GM12878 (cell line): ENCODE measurements around the gene CELSR1. TPM values are rescaled to one million over a fixed set of nuclear protein-coding genes. Genes with fewer than 3 reads are reported as not detected.

Experiments used
- ATAC-seq: fragments of 200-7000 bp; cut with Tn5 transposase; 3 replicates; pipeline ENCODE4 v1.9.1; 2020; ENCODE audit warnings: mild to moderate bottlenecking, moderate library complexity
- BruUV-seq: library from RNA; stranded (reverse); fragments of 400-500 nt; replicated peaks from 2 replicates; lab custom pipeline; 2021; lab: Mats Ljungman, UMichigan
- CTCF ChIA-PET: fragments of 300-600 bp; sonication (Branson Sonifier 250); formaldehyde crosslinking; extraction: SDS; loops from one replicate; lab custom pipeline; 2021; ENCODE audit warnings: inconsistent platforms; lab: Yijun Ruan, JAX
- POLR2A ChIA-PET: fragments of 350-600 bp; formaldehyde crosslinking; extraction: SDS; loops from one replicate; lab custom pipeline; 2021; ENCODE audit warnings: inconsistent platforms; lab: Charles Lee
- RAD21 ChIA-PET: fragments of 300-600 bp; sonication (Branson Sonifier 250); formaldehyde crosslinking; loops from one replicate; lab custom pipeline; 2023; ENCODE audit warnings: antibody characterized with exemption; ENCODE audit not compliant: unreplicated experiment; lab: Charles Lee
- SMC1A ChIA-PET: fragments of 300-600 bp; sonication (Branson Sonifier 250); formaldehyde crosslinking; loops from one replicate; lab custom pipeline; 2023; ENCODE audit not compliant: unreplicated experiment, uncharacterized antibody; lab: Charles Lee
- DNase-seq: peaks from one replicate; pipeline ENCODE4 v3.0.0-alpha.2; 2011; ENCODE audit warnings: low read depth, low spot score
- FAIRE-seq: peaks from 3 replicates; lab custom pipeline; 2011; peaks lifted over from hg19 to GRCh38; lab: Jason Lieb, UNC
- H2AFZ ChIP-seq: 2 replicates; pipeline ENCODE4 v1.6.0; 2011; ENCODE audit warnings: low read depth, low read length, control low read depth; ENCODE audit not compliant: control insufficient read depth
- H3K27ac ChIP-seq: 2 replicates; pipeline ENCODE4 v1.5.1; 2011; ENCODE audit warnings: control low read depth; ENCODE audit not compliant: control insufficient read depth, insufficient read depth
- H3K27me3 ChIP-seq, 2 experiments: replicated peaks in 1 of 2; 2 replicates each; pipeline versions ENCODE4 v1.6.0 to v1.6.1; 2011; ENCODE audit warnings: low read length in 1 of 2; ENCODE audit not compliant: control insufficient read depth in 2 of 2, insufficient read depth in 2 of 2
- H3K36me3 ChIP-seq, 2 experiments: 2 replicates each; pipeline ENCODE4 v1.5.1; 2011; ENCODE audit warnings: low read length in 1 of 2; ENCODE audit not compliant: control insufficient read depth in 2 of 2, insufficient read depth in 2 of 2
- H3K4me1 ChIP-seq: 2 replicates; pipeline ENCODE4 v1.6.1; 2011; ENCODE audit warnings: mild to moderate bottlenecking, low read length, moderate library complexity, mixed read lengths; ENCODE audit not compliant: control insufficient read depth, insufficient read depth
- H3K4me2 ChIP-seq: 2 replicates; pipeline ENCODE4 v1.6.0; 2011; ENCODE audit warnings: control low read depth; ENCODE audit not compliant: control insufficient read depth, insufficient read depth
- H3K4me3 ChIP-seq: fragments of 200-600 bp; sonication (generic); 2 replicates; pipeline ENCODE4 v1.5.1; 2016
- H3K79me2 ChIP-seq: 2 replicates; pipeline ENCODE4 v1.6.0; 2011; ENCODE audit warnings: low read length; ENCODE audit not compliant: control insufficient read depth, insufficient read depth
- H3K9ac ChIP-seq: 2 replicates; pipeline ENCODE4 v1.8.0; 2011; ENCODE audit warnings: low read length, control low read depth, mixed read lengths; ENCODE audit not compliant: control insufficient read depth, insufficient read depth
- H3K9me3 ChIP-seq: replicated peaks from 3 replicates; pipeline ENCODE4 v1.5.1; 2011; ENCODE audit warnings: mild to moderate bottlenecking, low read length; ENCODE audit not compliant: control insufficient read depth, insufficient read depth
- H4K20me1 ChIP-seq: 2 replicates; pipeline ENCODE4 v1.6.0; 2011; ENCODE audit not compliant: control insufficient read depth, insufficient read depth
- ASH2L ChIP-seq: fragments of 300-600, 200-600 bp; sonication (generic); IDR thresholded peaks from 2 replicates; pipeline ENCODE4 v1.6.1; 2017; ENCODE audit warnings: low read depth, mild to moderate bottlenecking, borderline replicate concordance
- ATF7 ChIP-seq: fragments of 450-650 bp; IDR thresholded peaks from 2 replicates; pipeline ENCODE4 v1.6.1; 2016; ENCODE audit warnings: low read depth, mild to moderate bottlenecking
- FOS ChIP-seq: IDR thresholded peaks from 3 replicates; pipeline ENCODE4 v1.6.1; 2011; ENCODE audit warnings: borderline replicate concordance; ENCODE audit not compliant: insufficient read length; ENCODE audit errors: extremely low read depth
- NR2F1 ChIP-seq: fragments of 450-650 bp; conservative IDR thresholded peaks from 2 replicates; pipeline ENCODE4 v1.6.1; 2017; ENCODE audit warnings: mild to moderate bottlenecking
- PRDM15 ChIP-seq: fragments of 450-650 bp; formaldehyde crosslinking; IDR thresholded peaks from 2 replicates; pipeline ENCODE4 v1.4.0; 2020; ENCODE audit warnings: mild to moderate bottlenecking, moderate library complexity
- RELA ChIP-seq: fragments of 450-650 bp; IDR thresholded peaks from 2 replicates; pipeline ENCODE4 v1.8.0; 2014; ENCODE audit warnings: borderline replicate concordance; ENCODE audit not compliant: partially characterized antibody
- TCF12 ChIP-seq: IDR thresholded peaks from 2 replicates; pipeline ENCODE4 v1.6.1; 2011; ENCODE audit warnings: low read depth, mild to moderate bottlenecking, low read length
- ZNF24 ChIP-seq: fragments of 450-650 bp; IDR thresholded peaks from 2 replicates; pipeline ENCODE4 v1.6.1; 2017; ENCODE audit warnings: antibody characterized with exemption, mild to moderate bottlenecking
- WGBS: methylation state at CpG from one replicate; pipeline ENCODE4 v1.1.6; 2016; ENCODE audit warnings: low lambda C conversion rate; ENCODE audit not compliant: insufficient replicate concordance, insufficient coverage; ENCODE audit errors: missing lambda C conversion rate; 5-methylcytosine and 5-hydroxymethylcytosine counted together
- in situ Hi-C: fragments of 300-500 bp; cut with MboI; formaldehyde crosslinking; loops from 9 replicates; pipeline ENCODE4 v1.14.3; 2018; ENCODE audit warnings: mixed read lengths
- intact Hi-C: fragments of 100-400 bp; cut with micrococcal nuclease; formaldehyde crosslinking; loops from one replicate; pipeline ENCODE4 v1.14.2; 2022; ENCODE audit not compliant: unreplicated experiment
- polyA plus RNA-seq, 11 experiments: library from polyadenylated mRNA; depleted of rRNA in 4 of 11; unstranded in 6 of 11; stranded (reverse) in 5 of 11; fragments of >200 nt; fragmentation: Nextera tagmentation in 4 of 11; fragmentation: Illumina TruSeq in 1 of 11; extraction: Ambion mirVana in 4 of 11; extraction: Trizol in 1 of 11; gene quantifications; 1 replicate in 1 of 11; 2 replicates in 10 of 11; pipeline versions ENCODE4 v1.2.1 to v1.2.3, GENCODE V29; 2011 to 2016; ENCODE audit warnings: inconsistent platforms in 2 of 11, missing spikeins in 2 of 11, low read depth in 1 of 11
- total RNA-seq, 4 experiments: library from RNA; depleted of rRNA in 3 of 4; stranded (reverse); fragments of >200 nt in 3 of 4; fragmentation: Illumina TruSeq in 1 of 4; extraction: Trizol in 1 of 4; gene quantifications; 2 replicates each; pipeline versions ENCODE4 v1.2.1 to v1.2.3, GENCODE V29; 2013 to 2021
- TF ChIP-seq, protein P1 (sequence below): IDR thresholded peaks from 2 replicates; pipeline ENCODE4 v1.6.1; 2012; ENCODE audit warnings: low read depth, low read length, improper control_type of control experiment
- TF ChIP-seq, protein P2 (sequence below): fragments of 450-650 bp; IDR thresholded peaks from 2 replicates; pipeline ENCODE4 v1.6.1; 2018; ENCODE audit warnings: borderline replicate concordance, mild to moderate bottlenecking; ENCODE audit not compliant: partially characterized antibody

CELSR1 gene
- total and polyA plus RNA-seq, 10 of the 15 experiments (the other 5 are each of a cell fraction or from before 2014, with no cell fraction given), result 0.05 to 1.7 (median 0.35) TPM; not detected in 2

- no peak overlapping the region for H3K27ac ChIP-seq
- ChIA-PET POLR2A (no interaction called here), RAD21 (no interaction called here), SMC1A (no interaction called here), CTCF (no interaction called here)
- no peak for TF ChIP-seq TCF12
- TF ChIP-seq ZNF24, result no peak
- no peak for TF ChIP-seq NR2F1
- TF ChIP-seq FOS, result no peak
- TF ChIP-seq, protein P1, sequence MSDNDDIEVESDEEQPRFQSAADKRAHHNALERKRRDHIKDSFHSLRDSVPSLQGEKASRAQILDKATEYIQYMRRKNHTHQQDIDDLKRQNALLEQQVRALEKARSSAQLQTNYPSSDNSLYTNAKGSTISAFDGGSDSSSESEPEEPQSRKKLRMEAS, result no peak
- TF ChIP-seq, protein P2, sequence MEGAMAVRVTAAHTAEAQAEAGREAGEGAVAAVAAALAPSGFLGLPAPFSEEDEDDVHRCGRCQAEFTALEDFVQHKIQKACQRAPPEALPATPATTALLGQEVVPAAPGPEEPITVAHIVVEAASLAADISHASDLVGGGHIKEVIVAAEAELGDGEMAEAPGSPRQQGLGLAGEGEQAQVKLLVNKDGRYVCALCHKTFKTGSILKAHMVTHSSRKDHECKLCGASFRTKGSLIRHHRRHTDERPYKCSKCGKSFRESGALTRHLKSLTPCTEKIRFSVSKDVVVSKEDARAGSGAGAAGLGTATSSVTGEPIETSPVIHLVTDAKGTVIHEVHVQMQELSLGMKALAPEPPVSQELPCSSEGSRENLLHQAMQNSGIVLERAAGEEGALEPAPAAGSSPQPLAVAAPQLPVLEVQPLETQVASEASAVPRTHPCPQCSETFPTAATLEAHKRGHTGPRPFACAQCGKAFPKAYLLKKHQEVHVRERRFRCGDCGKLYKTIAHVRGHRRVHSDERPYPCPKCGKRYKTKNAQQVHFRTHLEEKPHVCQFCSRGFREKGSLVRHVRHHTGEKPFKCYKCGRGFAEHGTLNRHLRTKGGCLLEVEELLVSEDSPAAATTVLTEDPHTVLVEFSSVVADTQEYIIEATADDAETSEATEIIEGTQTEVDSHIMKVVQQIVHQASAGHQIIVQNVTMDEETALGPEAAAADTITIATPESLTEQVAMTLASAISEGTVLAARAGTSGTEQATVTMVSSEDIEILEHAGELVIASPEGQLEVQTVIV, result no peak
- no peak for TF ChIP-seq ASH2L
- no peak for TF ChIP-seq ATF7
- TF ChIP-seq RELA, result no peak
- TF ChIP-seq PRDM15 (CRISPR knock-in tag), result no peak
- WGBS, result 50% methylated on average over 13 of the region's 13 CpGs
- no peak for ATAC-seq
- in situ Hi-C loops, result no loop called here
- no peaks in the 10 kb centered on the region for H4K20me1 ChIP-seq
- no peak overlapping the region for H3K4me3 ChIP-seq
- H3K4me1 ChIP-seq, result peaks cover 16% of the 10 kb centered on the region
- no peak for FAIRE-seq
- no peaks in the 10 kb centered on the region; the same call in 2 of the 3 replicates for H3K9me3 ChIP-seq
- BruUV-seq, result no TSS peak
- DNase-seq, result no peak
- H3K36me3 ChIP-seq, result no peaks in the 10 kb centered on the region
- no peaks in the 10 kb centered on the region for H3K79me2 ChIP-seq
- H3K4me2 ChIP-seq, result no peak overlapping the region
- no peak overlapping the region for H3K9ac ChIP-seq
- H2AFZ ChIP-seq, result no peak overlapping the region
- no peaks in the 10 kb centered on the region for H3K27me3 ChIP-seq
- intact Hi-C loops, result no loop called here
Observed at GRCh38 chr22:46429325-46429853, 108.0 kb downstream of the CELSR1 start.
